ENCODE results near the gene C5orf58. TPM values are rescaled to one million over a fixed set of nuclear protein-coding genes. Genes with fewer than 3 reads are reported as not detected.
A peak's percentile ranks its signal among the peaks of the same experiment; 100 is the strongest.

C5orf58 gene
- total RNA-seq, 4 donors from 2014 or later, result not detected

DNA sequence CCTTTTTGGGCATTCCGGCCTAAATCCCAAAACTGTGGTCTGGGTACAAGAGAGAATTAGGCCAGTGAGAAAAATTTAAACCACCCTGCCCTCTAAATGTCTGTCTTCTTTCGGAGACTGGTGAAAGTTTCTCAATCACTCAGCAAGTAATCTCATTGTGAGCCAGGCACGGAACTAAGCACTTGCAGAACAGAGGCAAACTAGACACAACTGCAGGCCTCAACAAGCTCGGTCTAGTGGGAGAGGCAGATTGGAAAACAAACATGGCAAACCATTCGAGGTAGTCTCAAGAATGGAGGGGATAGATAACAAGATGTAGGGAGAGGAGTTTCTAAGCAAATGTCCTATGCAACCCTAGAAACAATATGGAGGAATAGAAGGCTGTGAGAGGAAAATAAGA, 8.9 kb upstream of the C5orf58 start:
- Histone ChIP-seq H3K27ac (no peak overlapping the region), H3K4me1 (peaks cover 16% of the 10 kb centered on the region), H3K4me3 (no peak overlapping the region), H3K9me3 (no peaks in the 10 kb centered on the region), H3K27me3 (no peaks in the 10 kb centered on the region), H3K36me3 (no peaks in the 10 kb centered on the region)
- TF ChIP-seq, protein P1, sequence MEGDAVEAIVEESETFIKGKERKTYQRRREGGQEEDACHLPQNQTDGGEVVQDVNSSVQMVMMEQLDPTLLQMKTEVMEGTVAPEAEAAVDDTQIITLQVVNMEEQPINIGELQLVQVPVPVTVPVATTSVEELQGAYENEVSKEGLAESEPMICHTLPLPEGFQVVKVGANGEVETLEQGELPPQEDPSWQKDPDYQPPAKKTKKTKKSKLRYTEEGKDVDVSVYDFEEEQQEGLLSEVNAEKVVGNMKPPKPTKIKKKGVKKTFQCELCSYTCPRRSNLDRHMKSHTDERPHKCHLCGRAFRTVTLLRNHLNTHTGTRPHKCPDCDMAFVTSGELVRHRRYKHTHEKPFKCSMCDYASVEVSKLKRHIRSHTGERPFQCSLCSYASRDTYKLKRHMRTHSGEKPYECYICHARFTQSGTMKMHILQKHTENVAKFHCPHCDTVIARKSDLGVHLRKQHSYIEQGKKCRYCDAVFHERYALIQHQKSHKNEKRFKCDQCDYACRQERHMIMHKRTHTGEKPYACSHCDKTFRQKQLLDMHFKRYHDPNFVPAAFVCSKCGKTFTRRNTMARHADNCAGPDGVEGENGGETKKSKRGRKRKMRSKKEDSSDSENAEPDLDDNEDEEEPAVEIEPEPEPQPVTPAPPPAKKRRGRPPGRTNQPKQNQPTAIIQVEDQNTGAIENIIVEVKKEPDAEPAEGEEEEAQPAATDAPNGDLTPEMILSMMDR (IDR thresholded peaks at IDR 0.05), result no peak
- TF ChIP-seq EP300 (IDR thresholded peaks at IDR 0.05), result no peak
- no peak for TF ChIP-seq POLR2A (IDR thresholded peaks at IDR 0.05)
- TF ChIP-seq POLR2AphosphoS5 (IDR thresholded peaks at IDR 0.05), result no peak
- WGBS, result 74% methylated on average over 5 of the region's 5 CpGs
- no peak for DNase-seq (ENCODE audit: low spot score in 2 of 2)

DNA sequence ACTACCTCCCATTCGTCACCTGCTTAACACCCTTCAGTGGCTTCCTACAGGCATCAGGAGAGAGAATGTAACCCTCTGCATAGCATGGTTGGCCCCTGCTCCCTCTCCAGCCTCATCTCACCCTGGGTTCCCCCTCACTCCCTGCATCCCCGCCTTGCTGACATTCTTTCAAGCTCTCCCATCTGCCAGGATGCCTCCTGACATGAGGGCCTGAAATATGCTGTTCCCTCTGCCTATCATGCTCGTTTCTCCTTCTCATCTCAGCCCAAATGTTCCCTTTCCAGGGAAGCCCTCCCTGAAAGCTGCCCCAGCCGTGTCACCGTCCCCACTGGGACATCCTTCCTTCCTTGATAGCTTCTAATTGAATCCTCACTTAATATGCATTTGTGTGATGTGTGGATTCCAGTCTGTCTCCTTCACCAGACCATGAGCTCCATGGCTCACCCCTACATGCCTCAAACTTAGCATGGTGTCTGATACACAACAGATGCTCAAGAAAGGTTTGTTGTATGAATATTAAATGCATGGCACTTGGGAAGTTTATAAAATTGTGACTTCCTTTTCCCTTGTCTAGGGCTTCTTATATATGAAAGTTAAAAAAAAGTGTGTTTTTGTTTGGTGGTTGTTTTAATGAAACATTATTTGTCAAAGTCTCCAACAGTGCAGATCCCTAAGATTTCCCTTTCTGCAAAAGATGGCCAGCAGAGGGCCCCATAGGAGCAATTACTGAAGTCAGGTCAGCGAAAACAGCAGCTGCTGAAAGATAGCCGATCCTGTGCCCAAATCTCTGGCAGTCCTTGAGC, 7.3 kb upstream of the C5orf58 start:
- Histone ChIP-seq H3K27me3 (no peaks in the 10 kb centered on the region), H3K4me1 (peaks cover 16% of the 10 kb centered on the region), H3K36me3 (no peaks in the 10 kb centered on the region), H3K4me3 (no peak overlapping the region), H3K27ac (no peak overlapping the region), H3K9me3 (no peaks in the 10 kb centered on the region)
- no peak for TF ChIP-seq POLR2AphosphoS5 (IDR thresholded peaks at IDR 0.05)
- TF ChIP-seq, protein P1 (IDR thresholded peaks at IDR 0.05), result peak; percentile 68 to 77
- WGBS, result 60% methylated on average over 7 of the region's 7 CpGs
- peak; percentile 81 to 85 for DNase-seq (ENCODE audit: low spot score in 2 of 2)

DNA sequence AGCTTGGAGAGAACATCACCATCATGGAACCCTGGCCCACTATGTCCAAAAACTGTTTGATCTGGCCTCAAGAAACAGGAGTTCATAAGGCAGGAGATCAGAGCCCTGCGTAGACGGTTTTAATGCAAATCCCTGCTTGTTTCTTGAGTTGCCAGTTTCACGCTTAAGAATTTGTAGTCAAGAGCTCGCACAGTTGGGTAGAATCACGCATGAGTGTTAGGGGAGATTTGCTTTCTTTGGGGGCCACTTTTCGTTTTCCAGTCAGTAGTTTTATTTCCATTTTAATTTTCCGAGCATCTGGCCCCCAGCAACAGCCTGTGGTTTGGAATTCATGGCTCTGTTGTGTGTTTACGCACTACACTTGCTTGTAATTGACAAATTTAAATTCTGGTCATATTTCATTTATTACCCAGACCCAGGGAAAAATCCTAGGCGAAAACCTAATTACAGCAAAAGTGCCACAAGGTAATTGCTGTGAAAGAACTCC, 6.6 kb upstream of the C5orf58 start:
- no peak overlapping the region for H3K4me3 ChIP-seq

DNA sequence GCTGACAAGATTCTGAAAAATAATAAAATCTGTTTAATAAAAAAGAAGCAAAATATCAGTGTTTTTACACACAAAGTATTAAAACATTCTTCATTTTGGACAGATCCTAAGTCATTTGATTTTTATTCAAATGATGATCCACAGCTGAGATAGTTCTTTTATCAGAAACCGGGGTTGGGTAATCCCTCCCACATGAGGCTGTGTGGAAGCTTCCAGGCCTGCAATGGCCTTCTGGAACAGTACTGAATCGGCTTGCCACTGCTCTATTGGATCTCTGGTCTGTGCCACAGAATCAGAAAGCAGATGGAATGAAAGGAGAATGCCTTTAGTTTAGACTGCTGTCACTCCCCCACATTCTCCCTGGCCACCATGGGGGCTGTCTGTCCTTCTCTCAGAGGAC, 6.1 kb upstream of the C5orf58 start:
- WGBS, result 63% methylated on average over 2 of the region's 2 CpGs
- Histone ChIP-seq H3K4me1 (peaks cover 16% of the 10 kb centered on the region), H3K36me3 (no peaks in the 10 kb centered on the region), H3K4me3 (no peak overlapping the region), H3K27ac (no peak overlapping the region), H3K27me3 (no peaks in the 10 kb centered on the region), H3K9me3 (no peaks in the 10 kb centered on the region)
- no peak for DNase-seq (ENCODE audit: low spot score in 2 of 2)
- TF ChIP-seq, protein P1 (IDR thresholded peaks at IDR 0.05), result no peak
- TF ChIP-seq POLR2AphosphoS5 (IDR thresholded peaks at IDR 0.05) (no peak), EP300 (IDR thresholded peaks at IDR 0.05) (no peak), POLR2A (IDR thresholded peaks at IDR 0.05) (no peak)

More for the DNA sequence above, 6.6 kb upstream of the C5orf58 start:
- DNase-seq (ENCODE audit: low spot score in 2 of 2), result no peak
- H3K36me3 ChIP-seq, result no peaks in the 10 kb centered on the region
- TF ChIP-seq, protein P1 (IDR thresholded peaks at IDR 0.05), result no peak
- no peak for TF ChIP-seq EP300 (IDR thresholded peaks at IDR 0.05)
- no peak for TF ChIP-seq POLR2A (IDR thresholded peaks at IDR 0.05)
- TF ChIP-seq POLR2AphosphoS5 (IDR thresholded peaks at IDR 0.05), result no peak
- no peak overlapping the region for H3K27ac ChIP-seq
- H3K27me3 ChIP-seq, result no peaks in the 10 kb centered on the region
- WGBS, result 81% methylated on average over 9 of the region's 9 CpGs
- H3K9me3 ChIP-seq, result no peaks in the 10 kb centered on the region
- H3K4me1 ChIP-seq, result peaks cover 16% of the 10 kb centered on the region

DNA sequence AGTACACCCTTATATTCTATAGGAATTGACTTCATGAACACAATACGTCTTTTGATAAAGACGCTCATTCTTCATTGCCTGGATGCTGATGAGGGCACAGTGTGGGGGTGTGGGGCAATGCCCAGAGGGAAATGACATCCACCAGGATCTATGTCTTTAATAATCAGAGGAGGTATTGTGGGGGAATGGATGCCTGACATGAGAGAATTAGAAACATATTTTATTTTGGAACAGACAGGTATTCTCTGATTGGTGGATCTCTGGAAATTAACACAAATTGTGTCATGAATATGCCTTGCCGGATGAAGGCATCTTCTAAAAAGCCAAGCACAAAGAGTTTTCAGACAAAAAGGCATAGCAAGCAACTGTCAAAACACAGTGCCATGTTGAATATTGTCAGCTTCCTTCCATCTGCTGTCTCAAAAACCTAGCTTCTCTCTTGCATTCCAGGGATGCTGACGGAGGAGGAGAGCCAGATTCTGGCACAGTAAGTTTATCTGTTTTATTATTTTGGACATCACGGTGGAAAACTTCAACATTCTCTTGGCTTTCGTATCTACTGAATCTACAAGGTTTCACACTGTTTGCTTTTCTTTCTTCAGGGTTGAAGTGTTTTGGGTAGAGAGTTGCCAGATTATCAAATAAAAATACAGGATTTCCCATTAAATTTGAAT, 3.9 kb upstream of the C5orf58 start:
- 70% methylated on average over 6 of the region's 6 CpGs for WGBS
- Histone ChIP-seq H3K27me3 (no peaks in the 10 kb centered on the region), H3K4me3 (no peak overlapping the region), H3K36me3 (no peaks in the 10 kb centered on the region), H3K4me1 (peaks cover 8% of the 10 kb centered on the region), H3K27ac (no peak overlapping the region), H3K9me3 (no peaks in the 10 kb centered on the region)
- no peak for DNase-seq (ENCODE audit: low spot score in 2 of 2)
- TF ChIP-seq, protein P1 (IDR thresholded peaks at IDR 0.05), result no peak
- TF ChIP-seq POLR2A (IDR thresholded peaks at IDR 0.05) (no peak), EP300 (IDR thresholded peaks at IDR 0.05) (no peak), POLR2AphosphoS5 (IDR thresholded peaks at IDR 0.05) (no peak)

Measured in suprapubic skin (tissue), 4 donors.